Effector memory CD8-positive, alpha-beta T cell (primary cell): ENCODE measurements around the gene THBS1.

ENCODE experiments used
- ATAC-seq: fragments of 150-1000 bp; cut with Tn5 transposase; replicated peaks from 2 replicates; pipeline ENCODE4 v1.10.0; 2021; ENCODE audit warnings: mild to moderate bottlenecking, moderate library complexity
- DNase-seq, 3 experiments: peaks; one replicate each; pipeline ENCODE4 v3.0.0; 2021
- H3K27ac Mint-ChIP-seq, 2 donors: one replicate each; pipeline ENCODE4 v1.8.0; 2022; ENCODE audit warnings: mild to moderate bottlenecking in 2 of 2, mixed read lengths in 2 of 2, moderate library complexity in 2 of 2
- H3K27me3 Mint-ChIP-seq, 2 donors: one replicate each; pipeline ENCODE4 v1.8.0; 2022; ENCODE audit warnings: mixed read lengths in 2 of 2
- H3K36me3 Mint-ChIP-seq: one replicate; pipeline ENCODE4 v1.8.0; 2022; ENCODE audit warnings: mild to moderate bottlenecking, moderate library complexity, mixed read lengths; ENCODE audit not compliant: insufficient read depth
- H3K4me1 Mint-ChIP-seq, 2 donors: one replicate each; pipeline ENCODE4 v1.8.0; 2022; ENCODE audit warnings: low read depth in 2 of 2, mixed read lengths in 2 of 2
- H3K4me3 Mint-ChIP-seq, 2 donors: one replicate each; pipeline ENCODE4 v1.8.0; 2022; ENCODE audit warnings: mild to moderate bottlenecking in 2 of 2, mixed read lengths in 2 of 2, moderate library complexity in 2 of 2
- H3K9me3 Mint-ChIP-seq, 2 donors: one replicate each; pipeline ENCODE4 v1.8.0; 2022; ENCODE audit warnings: mixed read lengths in 2 of 2

THBS1 gene

GRCh38 chr15:39627451-39628143 is 46.7 kb downstream of the THBS1 start:
- DNase-seq = no peak
- H3K4me3 Mint-ChIP-seq = peak overlapping the region; percentile 85 to 89
- ATAC-seq = no peak
- H3K27me3 Mint-ChIP-seq = no peaks in the 10 kb centered on the region
- peaks cover 82 to 87% of the 10 kb centered on the region in 2 donors for H3K4me1 Mint-ChIP-seq
- H3K9me3 Mint-ChIP-seq = peaks cover 3 to 24% of the 10 kb centered on the region in 2 donors
- peaks cover 26% of the 10 kb centered on the region for H3K36me3 Mint-ChIP-seq
- peak overlapping the region; percentile 98 to 100 for H3K27ac Mint-ChIP-seq

- ATAC-seq (no peak), DNase-seq (no peak)
- Mint-ChIP-seq H3K4me3 (peak overlapping the region; percentile 85 to 89), H3K4me1 (peaks cover 77 to 81% of the 10 kb centered on the region in 2 donors), H3K27me3 (no peaks in the 10 kb centered on the region), H3K27ac (peak overlapping the region; percentile 98 to 100), H3K9me3 (peaks cover 3 to 19% of the 10 kb centered on the region in 2 donors), H3K36me3 (peaks cover 26% of the 10 kb centered on the region)
Observed at GRCh38 chr15:39628144-39628508, 47.2 kb downstream of the THBS1 start.

- no peak for DNase-seq
- peaks cover 22% of the 10 kb centered on the region for H3K36me3 Mint-ChIP-seq
- H3K27me3 Mint-ChIP-seq = no peaks in the 10 kb centered on the region
- H3K27ac Mint-ChIP-seq = peak overlapping the region; percentile 98 to 100
- ATAC-seq = no peak
- peak overlapping the region; percentile 85 to 89 for H3K4me3 Mint-ChIP-seq
- peaks cover 73 to 76% of the 10 kb centered on the region in 2 donors for H3K4me1 Mint-ChIP-seq
- H3K9me3 Mint-ChIP-seq = peaks cover 3 to 18% of the 10 kb centered on the region in 2 donors
Observed at GRCh38 chr15:39628546-39629257, 47.8 kb downstream of the THBS1 start.

GRCh38 chr15:39629371-39629770 is 48.5 kb downstream of the THBS1 start:
- H3K36me3 Mint-ChIP-seq = peaks cover 18% of the 10 kb centered on the region
- peak; percentile 56 to 59 (median 58) for DNase-seq
- peaks cover 3 to 16% of the 10 kb centered on the region in 2 donors for H3K9me3 Mint-ChIP-seq

DNA sequence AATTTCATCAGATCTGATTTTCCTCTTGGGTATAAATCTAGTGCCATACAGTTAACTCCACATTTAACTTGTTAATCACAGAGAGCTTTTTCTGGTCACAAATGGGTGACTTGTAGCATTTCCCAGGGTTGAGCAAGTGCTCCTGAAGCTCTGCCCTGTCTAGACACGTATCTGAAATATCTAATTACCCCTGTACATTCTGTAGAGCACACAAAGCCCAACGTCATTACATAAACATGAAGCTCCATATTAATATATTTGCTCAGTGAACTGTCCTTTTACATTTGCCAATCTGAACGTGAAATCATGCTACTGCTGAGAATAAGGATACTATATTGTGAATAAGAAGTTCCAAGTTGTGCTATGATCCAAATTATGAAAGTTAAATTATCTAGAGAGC is 49.0 kb downstream of the THBS1 start:
- DNase-seq (no peak), ATAC-seq (no peak)
- H3K4me3 Mint-ChIP-seq = peak overlapping the region; percentile 49 to 74
- H3K27ac Mint-ChIP-seq = peak overlapping the region; percentile 98 to 100
- H3K27me3 Mint-ChIP-seq = no peaks in the 10 kb centered on the region
- H3K36me3 Mint-ChIP-seq = peaks cover 13% of the 10 kb centered on the region
- H3K9me3 Mint-ChIP-seq = peaks cover 3 to 11% of the 10 kb centered on the region in 2 donors
- H3K4me1 Mint-ChIP-seq = peaks cover 64 to 66% of the 10 kb centered on the region in 2 donors

More at GRCh38 chr15:39629371-39629770, 48.5 kb downstream of the THBS1 start:
- peak; percentile 62 for ATAC-seq
- Mint-ChIP-seq H3K4me1 (peaks cover 69 to 71% of the 10 kb centered on the region in 2 donors), H3K4me3 (peak overlapping the region; percentile 74 to 85), H3K27ac (peak overlapping the region; percentile 98 to 100), H3K27me3 (no peaks in the 10 kb centered on the region)

GRCh38 chr15:39631357-39631756 is 50.5 kb downstream of the THBS1 start:
- H3K4me1 Mint-ChIP-seq = peaks cover 49 to 51% of the 10 kb centered on the region in 2 donors
- H3K4me3 Mint-ChIP-seq = peak overlapping the region; percentile 56 to 74
- ATAC-seq (no peak), DNase-seq (no peak)
- peak overlapping the region; percentile 98 to 100 for H3K27ac Mint-ChIP-seq
- H3K9me3 Mint-ChIP-seq = peaks cover 4 to 7% of the 10 kb centered on the region in 2 donors
- peaks cover 10% of the 10 kb centered on the region for H3K36me3 Mint-ChIP-seq
- H3K27me3 Mint-ChIP-seq = no peaks in the 10 kb centered on the region

GRCh38 chr15:39638041-39638440 is 57.2 kb downstream of the THBS1 start:
- no peak for DNase-seq
- peaks cover 17 to 22% of the 10 kb centered on the region in 2 donors for H3K4me1 Mint-ChIP-seq
- no peak overlapping the region for H3K4me3 Mint-ChIP-seq
- peaks cover 0 to 2% of the 10 kb centered on the region in 2 donors for H3K9me3 Mint-ChIP-seq
- H3K27me3 Mint-ChIP-seq = no peaks in the 10 kb centered on the region
- ATAC-seq = no peak
- peaks cover 8% of the 10 kb centered on the region for H3K36me3 Mint-ChIP-seq
- H3K27ac Mint-ChIP-seq = peak overlapping the region in 1 of 2 donors; percentile 26

GRCh38 chr15:39639037-39639436 is 58.2 kb downstream of the THBS1 start:
- Mint-ChIP-seq H3K27ac (peak overlapping the region; percentile 13 to 26), H3K36me3 (peaks cover 8% of the 10 kb centered on the region), H3K27me3 (no peaks in the 10 kb centered on the region), H3K4me1 (peaks cover 16 to 24% of the 10 kb centered on the region in 2 donors), H3K9me3 (peaks cover 0 to 2% of the 10 kb centered on the region in 2 donors), H3K4me3 (no peak overlapping the region)
- ATAC-seq (no peak), DNase-seq (no peak)

DNA sequence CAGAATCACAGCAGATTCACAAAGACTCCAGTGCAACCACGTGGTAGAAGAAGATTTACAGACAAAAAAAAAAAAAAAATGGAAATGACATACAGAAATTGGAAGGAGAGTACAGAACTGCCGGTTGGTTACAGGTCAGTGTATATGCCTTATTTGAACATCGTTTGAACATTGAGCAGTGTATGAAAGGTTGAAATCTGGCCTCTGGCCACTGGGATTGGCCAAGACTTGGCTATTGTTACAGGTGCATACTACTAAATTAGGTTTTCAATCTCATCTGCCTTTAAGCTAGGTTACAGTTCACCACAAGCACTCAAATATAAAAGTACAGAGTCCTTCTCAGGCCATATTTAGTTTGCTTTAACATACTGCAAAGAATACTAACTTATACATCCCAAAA is 59.8 kb downstream of the THBS1 start:
- peaks cover 0 to 2% of the 10 kb centered on the region in 2 donors for H3K9me3 Mint-ChIP-seq
- peaks cover 8% of the 10 kb centered on the region for H3K36me3 Mint-ChIP-seq
- peak overlapping the region; percentile 75 to 94 for H3K27ac Mint-ChIP-seq
- DNase-seq (no peak), ATAC-seq (no peak)
- no peaks in the 10 kb centered on the region for H3K27me3 Mint-ChIP-seq
- peak overlapping the region in 1 of 2 donors; percentile 66 for H3K4me3 Mint-ChIP-seq
- H3K4me1 Mint-ChIP-seq = peaks cover 16 to 28% of the 10 kb centered on the region in 2 donors

- H3K4me3 Mint-ChIP-seq = peak overlapping the region; percentile 66 to 67
- DNase-seq (peak; percentile 31 to 42 (median 38)), ATAC-seq (peak; percentile 92)
- H3K27me3 Mint-ChIP-seq = no peaks in the 10 kb centered on the region
- peak overlapping the region; percentile 75 to 94 for H3K27ac Mint-ChIP-seq
- H3K36me3 Mint-ChIP-seq = peaks cover 8% of the 10 kb centered on the region
- no peaks in the 10 kb centered on the region for H3K9me3 Mint-ChIP-seq
- peaks cover 16 to 28% of the 10 kb centered on the region in 2 donors for H3K4me1 Mint-ChIP-seq
Observed at GRCh38 chr15:39641191-39641889, 60.5 kb downstream of the THBS1 start.

DNA sequence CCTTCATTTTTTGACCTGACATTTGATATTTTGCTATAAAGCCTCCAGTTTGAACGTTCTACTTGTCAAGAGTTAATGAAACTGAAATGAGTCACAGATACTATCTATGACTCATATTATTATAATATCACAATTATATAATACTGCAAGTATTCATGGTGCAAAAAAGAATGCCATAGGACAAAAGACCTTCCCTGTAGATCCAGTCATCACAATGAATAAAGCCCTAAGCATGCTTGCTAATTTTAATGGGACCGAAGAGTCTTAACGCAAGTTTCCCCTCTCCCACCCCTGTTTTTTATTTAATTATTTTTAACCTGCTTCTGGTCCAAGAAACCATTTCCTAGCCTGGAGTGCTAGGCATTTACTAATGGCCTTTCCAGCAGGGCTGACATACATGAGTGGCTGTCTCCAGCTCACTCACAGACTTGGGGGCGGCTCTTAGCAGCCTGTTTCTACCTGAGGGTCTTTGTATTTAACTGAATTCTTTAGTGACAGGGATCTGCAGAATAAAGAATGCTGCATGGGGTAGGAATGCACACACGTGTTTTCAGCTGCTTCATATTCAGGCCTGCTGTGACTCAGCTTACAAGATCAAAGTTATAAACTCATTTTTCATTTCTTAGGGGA is 61.2 kb downstream of the THBS1 start:
- peak overlapping the region; percentile 75 to 94 for H3K27ac Mint-ChIP-seq
- peaks cover 8% of the 10 kb centered on the region for H3K36me3 Mint-ChIP-seq
- no peaks in the 10 kb centered on the region for H3K9me3 Mint-ChIP-seq
- no peak overlapping the region for H3K4me3 Mint-ChIP-seq
- peaks cover 16 to 28% of the 10 kb centered on the region in 2 donors for H3K4me1 Mint-ChIP-seq
- DNase-seq = no peak
- no peaks in the 10 kb centered on the region for H3K27me3 Mint-ChIP-seq
- peak; percentile 46 for ATAC-seq

GRCh38 chr15:39643727-39644126 is 62.8 kb downstream of the THBS1 start:
- peaks cover 8% of the 10 kb centered on the region for H3K36me3 Mint-ChIP-seq
- peaks cover 17 to 25% of the 10 kb centered on the region in 2 donors for H3K4me1 Mint-ChIP-seq
- ATAC-seq (no peak), DNase-seq (no peak)
- H3K27ac Mint-ChIP-seq = peak overlapping the region in 1 of 2 donors; percentile 94
- no peak overlapping the region for H3K4me3 Mint-ChIP-seq
- H3K9me3 Mint-ChIP-seq = no peaks in the 10 kb centered on the region
- H3K27me3 Mint-ChIP-seq = no peaks in the 10 kb centered on the region

DNA sequence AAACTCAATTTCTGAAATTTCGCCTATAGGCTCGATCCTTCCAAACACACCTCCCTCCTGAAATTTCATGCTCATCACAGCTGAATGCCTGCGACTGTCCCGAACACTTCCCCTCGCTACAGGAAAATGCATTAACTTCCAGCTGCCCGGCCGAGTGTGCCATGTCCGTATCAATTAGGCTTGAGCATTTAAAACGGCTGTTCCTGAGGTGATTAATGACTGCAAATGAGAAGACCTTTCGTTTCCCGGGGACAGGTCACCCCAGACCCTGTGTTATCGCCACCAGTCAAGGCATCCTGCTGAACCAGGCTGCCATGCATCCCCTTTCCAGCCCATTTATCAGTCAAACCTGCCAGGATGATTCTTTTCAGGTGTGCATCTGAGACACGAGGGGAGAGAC is 63.3 kb downstream of the THBS1 start:
- Mint-ChIP-seq H3K27ac (peak overlapping the region in 1 of 2 donors; percentile 11), H3K9me3 (no peaks in the 10 kb centered on the region), H3K36me3 (peaks cover 8% of the 10 kb centered on the region), H3K4me3 (no peak overlapping the region), H3K27me3 (no peaks in the 10 kb centered on the region), H3K4me1 (peaks cover 17 to 25% of the 10 kb centered on the region in 2 donors)
- DNase-seq (no peak), ATAC-seq (no peak)
